A673 (cell line): ENCODE results near the gene HMGXB3. TPM values are rescaled to one million over a fixed set of nuclear protein-coding genes. Genes with fewer than 3 reads are reported as not detected.
A peak's percentile ranks its signal among the peaks of the same experiment; 100 is the strongest.

ENCODE experiments used
- BruUV-seq: library from RNA; stranded (reverse); fragments of 400-500 nt; replicated peaks from 2 replicates; lab custom pipeline; 2021; lab: Mats Ljungman, UMichigan
- CTCF ChIA-PET: fragments of 300-600 bp; sonication (Branson Sonifier 250); formaldehyde crosslinking; loops from one replicate; lab custom pipeline; 2022; ENCODE audit warnings: antibody characterized with exemption; lab: Charles Lee
- POLR2A ChIA-PET: fragments of 300-600 bp; sonication (Branson Sonifier 250); formaldehyde crosslinking; loops from one replicate; lab custom pipeline; 2022; ENCODE audit warnings: antibody characterized with exemption; ENCODE audit not compliant: low non-redundant PET; lab: Charles Lee
- DNase-seq: peaks from one replicate; pipeline ENCODE4 v3.0.0-alpha.2; 2015; ENCODE audit warnings: low spot score
- H3K27ac ChIP-seq: fragments of 200-600 bp; sonication (generic); 2 replicates; pipeline ENCODE4 v1.5.1; 2016; ENCODE audit warnings: mixed run types, low read depth, mild to moderate bottlenecking, mixed read lengths, antibody characterized with exemption, low read length; ENCODE audit not compliant: poor library complexity, severe bottlenecking
- H3K27me3 ChIP-seq: fragments of 200-600 bp; sonication (generic); replicated peaks from 2 replicates; pipeline ENCODE4 v1.6.1; 2017; ENCODE audit warnings: mixed run types, low read depth, mild to moderate bottlenecking, mixed read lengths, antibody characterized with exemption, low read length; ENCODE audit not compliant: insufficient read depth, poor library complexity
- H3K36me3 ChIP-seq: fragments of 200-600 bp; sonication (generic); 2 replicates; pipeline ENCODE4 v1.6.1; 2016; ENCODE audit warnings: mixed run types, mild to moderate bottlenecking, mixed read lengths, antibody characterized with exemption, low read length; ENCODE audit not compliant: insufficient read depth, poor library complexity, severe bottlenecking
- H3K4me1 ChIP-seq: fragments of 200-600 bp; sonication (generic); 2 replicates; pipeline ENCODE4 v1.6.1; 2017; ENCODE audit warnings: mixed run types, mild to moderate bottlenecking, mixed read lengths, antibody characterized with exemption, low read length; ENCODE audit not compliant: insufficient read depth, poor library complexity, severe bottlenecking
- H3K4me3 ChIP-seq: fragments of 200-600 bp; sonication (generic); 2 replicates; pipeline ENCODE4 v1.5.1; 2016; ENCODE audit warnings: low read depth, mixed run types, mild to moderate bottlenecking, mixed read lengths, low read length; ENCODE audit not compliant: poor library complexity, severe bottlenecking
- H3K9me3 ChIP-seq: fragments of 200-600 bp; sonication (generic); 2 replicates; pipeline ENCODE4 v1.6.1; 2016; ENCODE audit warnings: mixed run types, low read depth, mild to moderate bottlenecking, mixed read lengths, antibody characterized with exemption, low read length; ENCODE audit not compliant: poor library complexity, severe bottlenecking
- CTCF ChIP-seq: fragments of 300-800, 200-600 bp; sonication (generic); conservative IDR thresholded peaks from 2 replicates; pipeline ENCODE4 v1.5.1; 2017; ENCODE audit warnings: low read depth, mild to moderate bottlenecking, antibody characterized with exemption, low read length, moderate library complexity, mixed read lengths
- EZH2 ChIP-seq: fragments of 200-600 bp; sonication (generic); IDR thresholded peaks from 2 replicates; pipeline ENCODE4 v1.6.1; 2017; ENCODE audit warnings: borderline replicate concordance, low read depth, mild to moderate bottlenecking, mixed read lengths, antibody characterized with exemption, low read length; ENCODE audit not compliant: poor library complexity, severe bottlenecking
- intact Hi-C: fragments of 100-400 bp; cut with micrococcal nuclease; formaldehyde crosslinking; loops from one replicate; pipeline ENCODE4 v1.10.0; 2022; ENCODE audit not compliant: unreplicated experiment
- total RNA-seq: library from RNA; stranded (reverse); gene quantifications from 2 replicates; pipeline ENCODE4 v1.2.3, GENCODE V29; 2021

The HMGXB3 gene
- total RNA-seq, 1 experiment from 2014 or later, result 52.6 TPM

GRCh38 chr5:150015415-150015814, 14.9 kb downstream of the HMGXB3 start:
- no peak for TF ChIP-seq EZH2
- no peak for TF ChIP-seq CTCF
- Histone ChIP-seq H3K36me3 (peaks cover 97% of the 10 kb centered on the region), H3K4me3 (no peak overlapping the region), H3K27ac (no peak overlapping the region), H3K9me3 (peaks cover 16% of the 10 kb centered on the region), H3K4me1 (no peaks in the 10 kb centered on the region), H3K27me3 (no peaks in the 10 kb centered on the region)
- DNase-seq, result no peak
- ChIA-PET CTCF (no interaction called here), POLR2A (no interaction called here)
- BruUV-seq, result no TSS peak
- intact Hi-C loops, result no loop called here

GRCh38 chr5:150016537-150016936, 16.0 kb downstream of the HMGXB3 start:
- Histone ChIP-seq H3K27ac (peak overlapping the region; percentile 1), H3K36me3 (peaks cover 88% of the 10 kb centered on the region), H3K4me1 (peaks cover 10% of the 10 kb centered on the region), H3K9me3 (peaks cover 16% of the 10 kb centered on the region), H3K4me3 (no peak overlapping the region), H3K27me3 (no peaks in the 10 kb centered on the region)
- no peak for DNase-seq
- TF ChIP-seq CTCF, result no peak
- no peak for TF ChIP-seq EZH2
- no TSS peak for BruUV-seq
- POLR2A ChIA-PET, result no interaction called here
- intact Hi-C loops, result no loop called here
- CTCF ChIA-PET, result no interaction called here

- no TSS peak for BruUV-seq
- ChIA-PET CTCF (interaction anchor here (0.5 kb wide), 1 partner anchor 25 kb away, joined by 4 read pairs; no protein-coding TSS in a partner anchor), POLR2A (interaction anchor here (0.6 kb wide), 1 partner anchor 234 kb away, joined by 6 read pairs; no protein-coding TSS in a partner anchor)
- intact Hi-C loops, result no loop called here
- Histone ChIP-seq H3K27ac (peak overlapping the region; percentile 1), H3K27me3 (no peaks in the 10 kb centered on the region), H3K9me3 (peaks cover 16% of the 10 kb centered on the region), H3K4me1 (peaks cover 17% of the 10 kb centered on the region), H3K36me3 (peaks cover 83% of the 10 kb centered on the region), H3K4me3 (no peak overlapping the region)
- no peak for TF ChIP-seq EZH2
- TF ChIP-seq CTCF, result no peak
- DNase-seq, result no peak
These were observed 16.9 kb downstream of the HMGXB3 start for GRCh38 chr5:150017226-150018005.
